Naive thymus-derived CD4-positive, alpha-beta T cell (primary cell): ENCODE data around the gene TSPAN18. TPM values are rescaled to one million over a fixed set of nuclear protein-coding genes. Genes with fewer than 3 reads are reported as not detected.

Experiments
- ATAC-seq: fragments of 150-1000 bp; cut with Tn5 transposase; 2 replicates; pipeline ENCODE4 v1.10.0; 2021; ENCODE audit warnings: mild to moderate bottlenecking, moderate library complexity
- CTCF ChIA-PET: fragments of 350-600 bp; sonication (Branson Sonifier 250); formaldehyde crosslinking; loops from one replicate; lab custom pipeline; 2021; ENCODE audit warnings: antibody characterized with exemption; lab: Charles Lee
- POLR2A ChIA-PET: fragments of 350-600 bp; sonication (Branson Sonifier 250); formaldehyde crosslinking; loops from one replicate; lab custom pipeline; 2021; ENCODE audit warnings: antibody characterized with exemption, inconsistent platforms; lab: Charles Lee
- DNase-seq, 9 donors: peaks; one replicate each; pipeline versions ENCODE4 v3.0.0 to v3.0.0-alpha.2; 2020 to 2022; ENCODE audit warnings: mixed read lengths in 1 of 9
- H3K27ac ChIP-seq: one replicate; pipeline ENCODE4 v1.7.0; 2013; ENCODE audit warnings: mild to moderate bottlenecking, low read depth, low read length, moderate library complexity
- H3K27me3 ChIP-seq, 2 donors: one replicate each; pipeline ENCODE4 v1.7.0; 2013; ENCODE audit warnings: low read length in 2 of 2, mild to moderate bottlenecking in 2 of 2, moderate library complexity in 2 of 2; ENCODE audit not compliant: control insufficient read depth in 2 of 2, insufficient read depth in 2 of 2
- H3K36me3 ChIP-seq, 3 experiments: 1 replicate in 2 of 3; 2 replicates in 1 of 3; pipeline ENCODE4 v1.7.0; 2013; ENCODE audit warnings: low read length in 3 of 3, mild to moderate bottlenecking in 3 of 3, moderate library complexity in 1 of 3; ENCODE audit not compliant: insufficient read depth in 3 of 3, control insufficient read depth in 2 of 3
- H3K4me1 ChIP-seq, 2 donors: one replicate each; pipeline ENCODE4 v1.7.0; 2013; ENCODE audit warnings: low read length in 2 of 2, mild to moderate bottlenecking in 2 of 2, moderate library complexity in 1 of 2; ENCODE audit not compliant: control insufficient read depth in 2 of 2, insufficient read depth in 2 of 2
- H3K4me3 ChIP-seq: 2 replicates; pipeline ENCODE4 v1.7.0; 2013; ENCODE audit warnings: mild to moderate bottlenecking, low read length
- H3K9me3 ChIP-seq, 3 experiments: 1 replicate in 2 of 3; 2 replicates in 1 of 3; pipeline ENCODE4 v1.7.0; 2013; ENCODE audit warnings: low read length in 3 of 3; ENCODE audit not compliant: control insufficient read depth in 2 of 3
- H3K27ac Mint-ChIP-seq, 9 donors: one replicate each; pipeline ENCODE4 v1.8.0; 2020 to 2022; ENCODE audit warnings: mixed read lengths in 9 of 9, mild to moderate bottlenecking in 8 of 9, moderate library complexity in 5 of 9, inconsistent platforms in 2 of 9
- H3K27me3 Mint-ChIP-seq, 5 donors: one replicate each; pipeline ENCODE4 v1.8.0; 2021 to 2022; ENCODE audit warnings: mixed read lengths in 5 of 5, mild to moderate bottlenecking in 1 of 5
- H3K36me3 Mint-ChIP-seq, 5 donors: one replicate each; pipeline ENCODE4 v1.8.0; 2020 to 2022; ENCODE audit warnings: mixed read lengths in 5 of 5, mild to moderate bottlenecking in 3 of 5, inconsistent platforms in 1 of 5
- H3K4me1 Mint-ChIP-seq, 7 donors: one replicate each; pipeline ENCODE4 v1.8.0; 2020 to 2022; ENCODE audit warnings: mixed read lengths in 7 of 7, mild to moderate bottlenecking in 3 of 7, inconsistent platforms in 1 of 7
- H3K4me3 Mint-ChIP-seq, 10 donors: one replicate each; pipeline ENCODE4 v1.8.0; 2020 to 2022; ENCODE audit warnings: mild to moderate bottlenecking in 10 of 10, mixed read lengths in 10 of 10, moderate library complexity in 6 of 10, inconsistent platforms in 2 of 10
- H3K9me3 Mint-ChIP-seq, 11 donors: one replicate each; pipeline ENCODE4 v1.8.0; 2020 to 2022; ENCODE audit warnings: mixed read lengths in 11 of 11, mild to moderate bottlenecking in 4 of 11, inconsistent platforms in 1 of 11, moderate library complexity in 1 of 11
- intact Hi-C, 2 donors: fragments of 100-400 bp; cut with micrococcal nuclease; formaldehyde crosslinking; loops; one replicate each; pipeline ENCODE4 v1.15.1; 2023
- polyA plus RNA-seq, 2 donors: library from polyadenylated mRNA; unstranded; fragments of 300-500 nt; fragmentation: Illumina TruSeq; gene quantifications; one replicate each; pipeline ENCODE4 v1.2.3, GENCODE V29; 2021
- total RNA-seq, 6 experiments: library from RNA in 5 of 6; stranded (reverse) in 5 of 6; gene quantifications; 1 replicate in 5 of 6; 2 replicates in 1 of 6; pipeline ENCODE4 v1.2.3 and lab custom pipeline; 2021 to 2026

TSPAN18 gene
- total and polyA plus RNA-seq, 7 experiments from 2014 or later = 8.8 to 57.0 (median 21.7) TPM

- CTCF ChIA-PET = interaction anchor here (0.6 kb wide), 1 partner anchor 28 kb away, joined by 3 read pairs; no protein-coding TSS in a partner anchor
These were observed 237.9 kb downstream of the TSPAN18 start for GRCh38 chr11:44964526-44965209.

GRCh38 chr11:44966694-44967093 lies 239.9 kb downstream of the TSPAN18 start:
- H3K27me3 Mint-ChIP-seq = no peaks in the 10 kb centered on the region
- no peaks in the 10 kb centered on the region for H3K36me3 ChIP-seq
- CTCF ChIA-PET = no interaction called here

More at GRCh38 chr11:44964526-44965209, 237.9 kb downstream of the TSPAN18 start:
- Mint-ChIP-seq H3K4me3 (no peak overlapping the region), H3K27me3 (no peaks in the 10 kb centered on the region), H3K36me3 (no peaks in the 10 kb centered on the region), H3K9me3 (no peaks in the 10 kb centered on the region), H3K27ac (no peak overlapping the region), H3K4me1 (no peaks in the 10 kb centered on the region)
- H3K9me3 ChIP-seq = no peaks in the 10 kb centered on the region
- H3K27ac ChIP-seq = no peak overlapping the region
- ATAC-seq (no peak), DNase-seq (no peak)
- H3K27me3 ChIP-seq = no peaks in the 10 kb centered on the region
- H3K4me3 ChIP-seq = no peak overlapping the region
- H3K36me3 ChIP-seq = no peaks in the 10 kb centered on the region
- intact Hi-C loops = no loop called here
- POLR2A ChIA-PET = no interaction called here
- no peaks in the 10 kb centered on the region for H3K4me1 ChIP-seq

GRCh38 chr11:44967930-44968496 lies 241.3 kb downstream of the TSPAN18 start:
- H3K27ac Mint-ChIP-seq = no peak overlapping the region
- no peak overlapping the region for H3K4me3 Mint-ChIP-seq
- POLR2A ChIA-PET = no interaction called here
- Histone ChIP-seq H3K4me3 (no peak overlapping the region), H3K27ac (no peak overlapping the region), H3K9me3 (no peaks in the 10 kb centered on the region), H3K36me3 (no peaks in the 10 kb centered on the region), H3K4me1 (no peaks in the 10 kb centered on the region), H3K27me3 (no peaks in the 10 kb centered on the region)
- ATAC-seq (no peak), DNase-seq (no peak)
- CTCF ChIA-PET = interaction anchor here (1.1 kb wide), 1 partner anchor 32 kb away, joined by 4 read pairs; no protein-coding TSS in a partner anchor
- no peaks in the 10 kb centered on the region for H3K9me3 Mint-ChIP-seq
- H3K36me3 Mint-ChIP-seq = no peaks in the 10 kb centered on the region
- no peaks in the 10 kb centered on the region for H3K27me3 Mint-ChIP-seq
- intact Hi-C loops = no loop called here
- peaks cover 0 to 3% (median 0%) of the 10 kb centered on the region in 7 donors for H3K4me1 Mint-ChIP-seq

More at GRCh38 chr11:44966694-44967093, 239.9 kb downstream of the TSPAN18 start:
- Histone ChIP-seq H3K9me3 (no peaks in the 10 kb centered on the region), H3K27me3 (no peaks in the 10 kb centered on the region), H3K4me3 (no peak overlapping the region), H3K4me1 (no peaks in the 10 kb centered on the region), H3K27ac (no peak overlapping the region)
- Mint-ChIP-seq H3K27ac (no peak overlapping the region), H3K9me3 (no peaks in the 10 kb centered on the region), H3K4me1 (peaks cover 0 to 2% (median 0%) of the 10 kb centered on the region in 7 donors), H3K36me3 (no peaks in the 10 kb centered on the region), H3K4me3 (no peak overlapping the region)
- DNase-seq (no peak), ATAC-seq (no peak)
- POLR2A ChIA-PET = no interaction called here
- intact Hi-C loops = no loop called here

- H3K27me3 Mint-ChIP-seq = no peaks in the 10 kb centered on the region
These were observed 241.7 kb downstream of the TSPAN18 start for GRCh38 chr11:44968510-44968909.

GRCh38 chr11:44969651-44970252 lies 243.0 kb downstream of the TSPAN18 start:
- DNase-seq (no peak), ATAC-seq (no peak)
- no peaks in the 10 kb centered on the region for H3K9me3 Mint-ChIP-seq
- POLR2A ChIA-PET = no interaction called here
- Histone ChIP-seq H3K27ac (no peak overlapping the region), H3K4me3 (no peak overlapping the region), H3K36me3 (no peaks in the 10 kb centered on the region), H3K27me3 (no peaks in the 10 kb centered on the region), H3K4me1 (no peaks in the 10 kb centered on the region), H3K9me3 (no peaks in the 10 kb centered on the region)
- intact Hi-C loops = loop anchor here in 1 of 2 donors (10.0 kb wide), 1 partner anchor 65 kb away; no protein-coding TSS in a partner anchor
- no peaks in the 10 kb centered on the region for H3K27me3 Mint-ChIP-seq
- peaks cover 0 to 5% (median 0%) of the 10 kb centered on the region in 7 donors for H3K4me1 Mint-ChIP-seq
- CTCF ChIA-PET = no interaction called here
- H3K36me3 Mint-ChIP-seq = no peaks in the 10 kb centered on the region
- no peak overlapping the region for H3K4me3 Mint-ChIP-seq
- no peak overlapping the region for H3K27ac Mint-ChIP-seq

More at GRCh38 chr11:44968510-44968909, 241.7 kb downstream of the TSPAN18 start:
- Histone ChIP-seq H3K4me1 (no peaks in the 10 kb centered on the region), H3K9me3 (no peaks in the 10 kb centered on the region), H3K36me3 (no peaks in the 10 kb centered on the region), H3K27me3 (no peaks in the 10 kb centered on the region), H3K4me3 (no peak overlapping the region), H3K27ac (no peak overlapping the region)
- H3K9me3 Mint-ChIP-seq = no peaks in the 10 kb centered on the region
- POLR2A ChIA-PET = no interaction called here
- no peak overlapping the region for H3K27ac Mint-ChIP-seq
- DNase-seq (no peak), ATAC-seq (no peak)
- no peaks in the 10 kb centered on the region for H3K36me3 Mint-ChIP-seq
- intact Hi-C loops = no loop called here
- peaks cover 0 to 3% (median 0%) of the 10 kb centered on the region in 7 donors for H3K4me1 Mint-ChIP-seq
- H3K4me3 Mint-ChIP-seq = no peak overlapping the region
- CTCF ChIA-PET = interaction anchor here (1.1 kb wide), 1 partner anchor 32 kb away, joined by 4 read pairs; no protein-coding TSS in a partner anchor

- Histone ChIP-seq H3K27ac (no peak overlapping the region), H3K36me3 (no peaks in the 10 kb centered on the region), H3K4me1 (no peaks in the 10 kb centered on the region), H3K9me3 (no peaks in the 10 kb centered on the region), H3K27me3 (no peaks in the 10 kb centered on the region), H3K4me3 (no peak overlapping the region)
- ATAC-seq = peak; percentile 38
- CTCF ChIA-PET = no interaction called here
- DNase-seq = no peak
- Mint-ChIP-seq H3K36me3 (no peaks in the 10 kb centered on the region), H3K27me3 (no peaks in the 10 kb centered on the region), H3K9me3 (no peaks in the 10 kb centered on the region), H3K4me1 (peaks cover 0 to 5% (median 0%) of the 10 kb centered on the region in 7 donors), H3K4me3 (no peak overlapping the region), H3K27ac (no peak overlapping the region)
- intact Hi-C loops = loop anchor here in 1 of 2 donors (10.0 kb wide), 1 partner anchor 65 kb away; no protein-coding TSS in a partner anchor
- POLR2A ChIA-PET = no interaction called here
These were observed 243.5 kb downstream of the TSPAN18 start for GRCh38 chr11:44970293-44970692.
